Liver (tissue), 9 donors: ENCODE data around the gene EPHB2. TPM values are rescaled to one million over a fixed set of nuclear protein-coding genes. Genes with fewer than 3 reads are reported as not detected.

Source experiments
- DNase-seq: peaks from one replicate; pipeline ENCODE4 v3.0.0-alpha.2; 2017; ENCODE audit warnings: low spot score
- H3K27ac ChIP-seq, 2 donors: one replicate each; pipeline ENCODE4 v1.7.0; 2013; ENCODE audit warnings: inconsistent platforms in 2 of 2, low read length in 2 of 2, control low read depth in 1 of 2, low read depth in 1 of 2, mild to moderate bottlenecking in 1 of 2
- H3K27me3 ChIP-seq, 4 donors: one replicate each; pipeline versions ENCODE4 v1.6.1 to v1.7.0; 2013; ENCODE audit warnings: low read length in 3 of 4, inconsistent platforms in 1 of 4, mild to moderate bottlenecking in 1 of 4, moderate library complexity in 1 of 4; ENCODE audit not compliant: control insufficient read depth in 4 of 4, insufficient read depth in 4 of 4
- H3K36me3 ChIP-seq, 4 donors: one replicate each; pipeline versions ENCODE4 v1.6.1 to v1.7.0; 2013; ENCODE audit warnings: low read length in 3 of 4, mild to moderate bottlenecking in 3 of 4, low read depth in 1 of 4, moderate library complexity in 1 of 4; ENCODE audit not compliant: control insufficient read depth in 4 of 4, insufficient read depth in 3 of 4
- H3K4me1 ChIP-seq, 4 donors: one replicate each; pipeline versions ENCODE4 v1.6.1 to v1.7.0; 2013; ENCODE audit warnings: low read length in 3 of 4, mild to moderate bottlenecking in 3 of 4, moderate library complexity in 1 of 4; ENCODE audit not compliant: control insufficient read depth in 4 of 4, insufficient read depth in 4 of 4
- H3K4me3 ChIP-seq, 3 donors: one replicate each; pipeline versions ENCODE4 v1.6.1 to v1.7.0; 2013; ENCODE audit warnings: low read length in 3 of 3, control low read depth in 1 of 3, low read depth in 1 of 3, mild to moderate bottlenecking in 1 of 3
- H3K9ac ChIP-seq, 2 donors: one replicate each; pipeline ENCODE4 v1.7.0; 2013; ENCODE audit warnings: low read length in 2 of 2, mild to moderate bottlenecking in 2 of 2, moderate library complexity in 2 of 2, control low read depth in 1 of 2, low read depth in 1 of 2
- H3K9me3 ChIP-seq, 4 donors: one replicate each; pipeline versions ENCODE4 v1.6.1 to v1.7.0; 2013; ENCODE audit warnings: low read length in 3 of 4; ENCODE audit not compliant: control insufficient read depth in 4 of 4
- EGR1 ChIP-seq, 2 donors: IDR thresholded peaks; 2 replicates each; pipeline ENCODE4 v1.6.1; 2016 to 2018; ENCODE audit warnings: antibody characterized with exemption in 2 of 2, low read depth in 2 of 2
- FOXA1 ChIP-seq: IDR thresholded peaks from 2 replicates; pipeline ENCODE4 v1.6.1; 2016; ENCODE audit warnings: antibody characterized with exemption
- FOXA2 ChIP-seq: IDR thresholded peaks from 2 replicates; pipeline ENCODE4 v1.6.1; 2016; ENCODE audit warnings: antibody characterized with exemption
- GABPA ChIP-seq, 2 donors: IDR thresholded peaks in 1 of 2; conservative IDR thresholded peaks in 1 of 2; 2 replicates each; pipeline ENCODE4 v1.6.1; 2016; ENCODE audit warnings: antibody characterized with exemption in 2 of 2, mild to moderate bottlenecking in 1 of 2, moderate library complexity in 1 of 2
- HNF4A ChIP-seq, 2 donors: conservative IDR thresholded peaks; 2 replicates each; pipeline ENCODE4 v1.6.1; 2016; ENCODE audit warnings: antibody characterized with exemption in 2 of 2, mild to moderate bottlenecking in 2 of 2
- HNF4G ChIP-seq: IDR thresholded peaks from 2 replicates; pipeline ENCODE4 v1.6.1; 2016; ENCODE audit warnings: antibody characterized with exemption
- NR2F2 ChIP-seq: IDR thresholded peaks from 2 replicates; pipeline ENCODE4 v1.6.1; 2016; ENCODE audit warnings: antibody characterized with exemption
- RAD21 ChIP-seq, 2 donors: IDR thresholded peaks; 2 replicates each; pipeline ENCODE4 v1.6.1; 2016; ENCODE audit warnings: antibody characterized with exemption in 2 of 2, mild to moderate bottlenecking in 2 of 2
- SP1 ChIP-seq: IDR thresholded peaks from 2 replicates; pipeline ENCODE4 v1.6.1; 2018; ENCODE audit warnings: antibody characterized with exemption, mild to moderate bottlenecking
- TAF1 ChIP-seq: conservative IDR thresholded peaks from 2 replicates; pipeline ENCODE4 v1.6.1; 2016; ENCODE audit warnings: antibody characterized with exemption, mild to moderate bottlenecking
- YY1 ChIP-seq: IDR thresholded peaks from 2 replicates; pipeline ENCODE4 v1.6.1; 2016; ENCODE audit warnings: antibody characterized with exemption, mild to moderate bottlenecking
- WGBS: extraction: QIAGEN DNeasy Blood & Tissue Kit; methylation state at CpG from one replicate; pipeline ENCODE4 v1.1.7; 2013; 5-methylcytosine and 5-hydroxymethylcytosine counted together
- polyA plus RNA-seq, 2 donors: library from polyadenylated mRNA; stranded (reverse) in 1 of 2; unstranded in 1 of 2; fragments of 200-250 nt in 1 of 2; fragments of >200 nt in 1 of 2; fragmentation: Nextera tagmentation in 1 of 2; extraction: Ambion mirVana in 1 of 2; gene quantifications; one replicate each; pipeline versions ENCODE4 v1.2.1 to v1.2.3, GENCODE V29; 2013 to 2015
- total RNA-seq, 2 donors: library from RNA; depleted of rRNA; stranded (reverse); fragments of >200 nt; gene quantifications; one replicate each; pipeline ENCODE4 v1.2.3, GENCODE V29; 2014
- TF ChIP-seq, protein P1 (sequence below): fragments of 150-350 bp; IDR thresholded peaks from 2 replicates; pipeline ENCODE4 v1.5.1; 2017; ENCODE audit warnings: improper control_type of control experiment, low read depth, low read length; ENCODE audit not compliant: missing input control
- TF ChIP-seq, protein P2 (sequence below): IDR thresholded peaks from 2 replicates; pipeline ENCODE4 v1.6.1; 2016; ENCODE audit warnings: antibody characterized with exemption
- TF ChIP-seq, protein P3 (sequence below): IDR thresholded peaks from 2 replicates; pipeline ENCODE4 v1.6.1; 2016; ENCODE audit warnings: antibody characterized with exemption
- TF ChIP-seq, protein P4 (sequence below): IDR thresholded peaks from 2 replicates; pipeline ENCODE4 v1.6.1; 2016; ENCODE audit warnings: antibody characterized with exemption
- TF ChIP-seq, protein P5 (sequence below): IDR thresholded peaks from 2 replicates; pipeline ENCODE4 v1.6.1; 2016; ENCODE audit warnings: antibody characterized with exemption, mild to moderate bottlenecking
- donor health status: healthy.
- donor health status: healthy.
- donor health status: healthy.
- donor health status: healthy.
- donor health status: healthy.

Gene EPHB2
- total and polyA plus RNA-seq, 4 donors: 0.07 to 1.0 (median 0.38) TPM

DNA sequence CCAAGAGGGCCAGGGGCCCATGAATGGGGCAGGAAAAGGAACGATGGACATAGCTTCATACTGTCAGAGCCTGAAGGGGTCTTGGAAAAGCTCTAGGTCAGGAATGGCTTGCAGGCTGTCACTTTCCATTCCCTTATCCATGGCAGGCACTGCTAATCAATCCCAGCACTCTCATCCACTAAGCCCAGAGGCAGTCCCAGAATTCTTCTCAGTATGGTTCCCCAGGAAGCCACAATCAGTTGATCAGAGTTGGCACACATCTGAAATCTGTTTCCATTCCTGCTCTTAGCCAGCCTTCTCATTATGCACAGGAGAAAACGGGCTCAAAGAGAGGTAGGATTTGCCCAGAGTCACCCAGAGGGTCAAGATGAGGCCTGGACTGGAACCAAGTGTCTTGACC is 196.3 kb downstream of the EPHB2 start:
- no peak overlapping the region for H3K9ac ChIP-seq
- no peaks in the 10 kb centered on the region for H3K9me3 ChIP-seq
- H3K36me3 ChIP-seq: no peaks in the 10 kb centered on the region
- DNase-seq: no peak
- H3K27me3 ChIP-seq: no peaks in the 10 kb centered on the region
- WGBS: 82% methylated on average over 2 of the region's 2 CpGs
- H3K4me1 ChIP-seq: no peaks in the 10 kb centered on the region
- no peak overlapping the region for H3K27ac ChIP-seq
- H3K4me3 ChIP-seq: no peak overlapping the region
- no peak for TF ChIP-seq HNF4A (conservative IDR thresholded peaks at IDR 0.05)
- no peak for TF ChIP-seq EGR1 (IDR thresholded peaks at IDR 0.05; ENCODE audit: low read depth in 2 of 2)
- TF ChIP-seq, protein P1, sequence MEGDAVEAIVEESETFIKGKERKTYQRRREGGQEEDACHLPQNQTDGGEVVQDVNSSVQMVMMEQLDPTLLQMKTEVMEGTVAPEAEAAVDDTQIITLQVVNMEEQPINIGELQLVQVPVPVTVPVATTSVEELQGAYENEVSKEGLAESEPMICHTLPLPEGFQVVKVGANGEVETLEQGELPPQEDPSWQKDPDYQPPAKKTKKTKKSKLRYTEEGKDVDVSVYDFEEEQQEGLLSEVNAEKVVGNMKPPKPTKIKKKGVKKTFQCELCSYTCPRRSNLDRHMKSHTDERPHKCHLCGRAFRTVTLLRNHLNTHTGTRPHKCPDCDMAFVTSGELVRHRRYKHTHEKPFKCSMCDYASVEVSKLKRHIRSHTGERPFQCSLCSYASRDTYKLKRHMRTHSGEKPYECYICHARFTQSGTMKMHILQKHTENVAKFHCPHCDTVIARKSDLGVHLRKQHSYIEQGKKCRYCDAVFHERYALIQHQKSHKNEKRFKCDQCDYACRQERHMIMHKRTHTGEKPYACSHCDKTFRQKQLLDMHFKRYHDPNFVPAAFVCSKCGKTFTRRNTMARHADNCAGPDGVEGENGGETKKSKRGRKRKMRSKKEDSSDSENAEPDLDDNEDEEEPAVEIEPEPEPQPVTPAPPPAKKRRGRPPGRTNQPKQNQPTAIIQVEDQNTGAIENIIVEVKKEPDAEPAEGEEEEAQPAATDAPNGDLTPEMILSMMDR: no peak
- TF ChIP-seq YY1: no peak
- no peak for TF ChIP-seq GABPA (IDR thresholded peaks at IDR 0.05 in 1 of 2, conservative IDR thresholded peaks at IDR 0.05 in 1 of 2)
- TF ChIP-seq, protein P2, sequence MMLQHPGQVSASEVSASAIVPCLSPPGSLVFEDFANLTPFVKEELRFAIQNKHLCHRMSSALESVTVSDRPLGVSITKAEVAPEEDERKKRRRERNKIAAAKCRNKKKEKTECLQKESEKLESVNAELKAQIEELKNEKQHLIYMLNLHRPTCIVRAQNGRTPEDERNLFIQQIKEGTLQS: no peak
- TF ChIP-seq HNF4G: no peak
- TF ChIP-seq RAD21 (IDR thresholded peaks at IDR 0.05): no peak
- no peak for TF ChIP-seq FOXA1
- TF ChIP-seq, protein P3, sequence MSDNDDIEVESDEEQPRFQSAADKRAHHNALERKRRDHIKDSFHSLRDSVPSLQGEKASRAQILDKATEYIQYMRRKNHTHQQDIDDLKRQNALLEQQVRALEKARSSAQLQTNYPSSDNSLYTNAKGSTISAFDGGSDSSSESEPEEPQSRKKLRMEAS: no peak
- no peak for TF ChIP-seq NR2F2

DNA sequence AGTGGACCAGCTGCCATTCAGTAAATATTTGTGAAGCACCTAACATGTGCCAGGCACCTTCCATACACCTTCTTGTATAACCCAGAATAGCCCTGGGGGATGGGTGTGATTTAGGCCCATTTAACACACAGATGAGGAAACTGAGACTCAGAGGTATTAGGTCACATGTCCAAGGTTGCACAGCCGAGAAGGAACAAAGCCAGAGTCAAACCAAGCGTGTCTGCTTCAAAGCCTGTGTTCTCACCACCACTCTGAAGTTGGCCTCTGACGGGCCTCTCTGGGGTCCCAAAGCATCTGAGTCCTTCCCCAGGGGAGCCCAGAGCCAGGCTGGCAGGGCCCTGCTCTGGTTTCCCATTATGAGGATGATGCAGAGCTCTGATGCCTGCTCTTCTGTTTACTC is 196.9 kb downstream of the EPHB2 start:
- no peak for DNase-seq
- Histone ChIP-seq H3K36me3 (no peaks in the 10 kb centered on the region), H3K4me1 (no peaks in the 10 kb centered on the region), H3K27me3 (peaks cover 0 to 2% (median 0%) of the 10 kb centered on the region in 4 donors), H3K4me3 (no peak overlapping the region), H3K9me3 (no peaks in the 10 kb centered on the region), H3K9ac (no peak overlapping the region), H3K27ac (no peak overlapping the region)
- 91% methylated on average over 3 of the region's 3 CpGs for WGBS
- TF ChIP-seq SP1 (no peak), HNF4G (no peak), FOXA2 (no peak), EGR1 (IDR thresholded peaks at IDR 0.05; ENCODE audit: low read depth in 2 of 2) (no peak), FOXA1 (no peak)
- TF ChIP-seq, protein P1: no peak
- TF ChIP-seq, protein P2: no peak

DNA sequence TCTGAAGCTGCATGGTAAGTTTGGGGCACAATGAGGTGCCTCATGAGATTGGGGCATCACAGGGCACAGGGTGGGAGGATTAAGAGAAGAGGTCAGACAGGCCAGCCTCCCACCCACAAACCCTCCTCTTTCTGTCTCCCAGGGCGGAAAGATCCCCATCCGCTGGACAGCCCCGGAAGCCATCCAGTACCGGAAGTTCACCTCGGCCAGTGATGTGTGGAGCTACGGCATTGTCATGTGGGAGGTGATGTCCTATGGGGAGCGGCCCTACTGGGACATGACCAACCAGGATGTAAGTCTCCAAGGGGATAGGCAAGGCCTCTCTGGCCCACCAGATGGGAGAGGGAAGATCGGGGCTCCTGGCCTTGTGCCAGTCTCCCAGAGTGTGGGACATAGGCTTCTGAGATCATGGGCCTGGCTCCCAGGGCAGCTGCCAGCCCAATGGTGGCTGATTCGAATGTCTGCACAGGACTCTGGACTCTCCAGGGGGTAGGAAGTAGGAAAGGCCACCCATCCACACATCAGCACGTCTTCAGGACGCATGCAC is 198.3 kb downstream of the EPHB2 start:
- no peak for DNase-seq
- WGBS: 91% methylated on average over 11 of the region's 11 CpGs
- no peaks in the 10 kb centered on the region for H3K9me3 ChIP-seq
- no peaks in the 10 kb centered on the region for H3K36me3 ChIP-seq
- peaks cover 0 to 2% (median 0%) of the 10 kb centered on the region in 4 donors for H3K27me3 ChIP-seq
- H3K4me3 ChIP-seq: no peak overlapping the region
- H3K4me1 ChIP-seq: no peaks in the 10 kb centered on the region
- H3K27ac ChIP-seq: no peak overlapping the region
- no peak overlapping the region for H3K9ac ChIP-seq
- TF ChIP-seq, protein P3: no peak
- TF ChIP-seq YY1 (no peak), TAF1 (no peak), RAD21 (IDR thresholded peaks at IDR 0.05) (no peak), SP1 (no peak)
- TF ChIP-seq, protein P4, sequence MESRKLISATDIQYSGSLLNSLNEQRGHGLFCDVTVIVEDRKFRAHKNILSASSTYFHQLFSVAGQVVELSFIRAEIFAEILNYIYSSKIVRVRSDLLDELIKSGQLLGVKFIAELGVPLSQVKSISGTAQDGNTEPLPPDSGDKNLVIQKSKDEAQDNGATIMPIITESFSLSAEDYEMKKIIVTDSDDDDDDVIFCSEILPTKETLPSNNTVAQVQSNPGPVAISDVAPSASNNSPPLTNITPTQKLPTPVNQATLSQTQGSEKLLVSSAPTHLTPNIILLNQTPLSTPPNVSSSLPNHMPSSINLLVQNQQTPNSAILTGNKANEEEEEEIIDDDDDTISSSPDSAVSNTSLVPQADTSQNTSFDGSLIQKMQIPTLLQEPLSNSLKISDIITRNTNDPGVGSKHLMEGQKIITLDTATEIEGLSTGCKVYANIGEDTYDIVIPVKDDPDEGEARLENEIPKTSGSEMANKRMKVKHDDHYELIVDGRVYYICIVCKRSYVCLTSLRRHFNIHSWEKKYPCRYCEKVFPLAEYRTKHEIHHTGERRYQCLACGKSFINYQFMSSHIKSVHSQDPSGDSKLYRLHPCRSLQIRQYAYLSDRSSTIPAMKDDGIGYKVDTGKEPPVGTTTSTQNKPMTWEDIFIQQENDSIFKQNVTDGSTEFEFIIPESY: no peak
- TF ChIP-seq, protein P5, sequence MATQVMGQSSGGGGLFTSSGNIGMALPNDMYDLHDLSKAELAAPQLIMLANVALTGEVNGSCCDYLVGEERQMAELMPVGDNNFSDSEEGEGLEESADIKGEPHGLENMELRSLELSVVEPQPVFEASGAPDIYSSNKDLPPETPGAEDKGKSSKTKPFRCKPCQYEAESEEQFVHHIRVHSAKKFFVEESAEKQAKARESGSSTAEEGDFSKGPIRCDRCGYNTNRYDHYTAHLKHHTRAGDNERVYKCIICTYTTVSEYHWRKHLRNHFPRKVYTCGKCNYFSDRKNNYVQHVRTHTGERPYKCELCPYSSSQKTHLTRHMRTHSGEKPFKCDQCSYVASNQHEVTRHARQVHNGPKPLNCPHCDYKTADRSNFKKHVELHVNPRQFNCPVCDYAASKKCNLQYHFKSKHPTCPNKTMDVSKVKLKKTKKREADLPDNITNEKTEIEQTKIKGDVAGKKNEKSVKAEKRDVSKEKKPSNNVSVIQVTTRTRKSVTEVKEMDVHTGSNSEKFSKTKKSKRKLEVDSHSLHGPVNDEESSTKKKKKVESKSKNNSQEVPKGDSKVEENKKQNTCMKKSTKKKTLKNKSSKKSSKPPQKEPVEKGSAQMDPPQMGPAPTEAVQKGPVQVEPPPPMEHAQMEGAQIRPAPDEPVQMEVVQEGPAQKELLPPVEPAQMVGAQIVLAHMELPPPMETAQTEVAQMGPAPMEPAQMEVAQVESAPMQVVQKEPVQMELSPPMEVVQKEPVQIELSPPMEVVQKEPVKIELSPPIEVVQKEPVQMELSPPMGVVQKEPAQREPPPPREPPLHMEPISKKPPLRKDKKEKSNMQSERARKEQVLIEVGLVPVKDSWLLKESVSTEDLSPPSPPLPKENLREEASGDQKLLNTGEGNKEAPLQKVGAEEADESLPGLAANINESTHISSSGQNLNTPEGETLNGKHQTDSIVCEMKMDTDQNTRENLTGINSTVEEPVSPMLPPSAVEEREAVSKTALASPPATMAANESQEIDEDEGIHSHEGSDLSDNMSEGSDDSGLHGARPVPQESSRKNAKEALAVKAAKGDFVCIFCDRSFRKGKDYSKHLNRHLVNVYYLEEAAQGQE: no peak
